GM12891 (cell line): ENCODE results near the gene MYO9A.

Experiments
- DNase-seq: peaks from one replicate; pipeline ENCODE4 v3.0.0; 2011; ENCODE audit warnings: low spot score; ENCODE audit not compliant: insufficient read length
- FAIRE-seq: peaks from 2 replicates; lab custom pipeline; 2011; peaks lifted over from hg19 to GRCh38; lab: Jason Lieb, UNC
- PAX5 ChIP-seq: IDR thresholded peaks from 2 replicates; pipeline ENCODE4 v1.6.1; 2011; ENCODE audit warnings: low read length, moderate library complexity, mild to moderate bottlenecking; ENCODE audit not compliant: insufficient read depth, severe bottlenecking
- POLR2A ChIP-seq: IDR thresholded peaks from 2 replicates; pipeline ENCODE4 v1.6.1; 2011; ENCODE audit warnings: low read depth, low read length, control low read depth
- POLR2AphosphoS5 ChIP-seq: IDR thresholded peaks from 2 replicates; pipeline ENCODE4 v1.6.1; 2011; ENCODE audit warnings: low read depth, low read length, control low read depth
- POU2F2 ChIP-seq: IDR thresholded peaks from 2 replicates; pipeline ENCODE4 v1.6.1; 2011; ENCODE audit warnings: low read depth, mild to moderate bottlenecking, control low read depth, low read length, moderate library complexity
- SPI1 ChIP-seq: IDR thresholded peaks from 2 replicates; pipeline ENCODE4 v1.6.1; 2011; ENCODE audit warnings: low read depth, low read length, control low read depth
- TAF1 ChIP-seq: IDR thresholded peaks from 2 replicates; pipeline ENCODE4 v1.6.1; 2011; ENCODE audit warnings: low read depth, low read length, control low read depth

Gene MYO9A

DNA sequence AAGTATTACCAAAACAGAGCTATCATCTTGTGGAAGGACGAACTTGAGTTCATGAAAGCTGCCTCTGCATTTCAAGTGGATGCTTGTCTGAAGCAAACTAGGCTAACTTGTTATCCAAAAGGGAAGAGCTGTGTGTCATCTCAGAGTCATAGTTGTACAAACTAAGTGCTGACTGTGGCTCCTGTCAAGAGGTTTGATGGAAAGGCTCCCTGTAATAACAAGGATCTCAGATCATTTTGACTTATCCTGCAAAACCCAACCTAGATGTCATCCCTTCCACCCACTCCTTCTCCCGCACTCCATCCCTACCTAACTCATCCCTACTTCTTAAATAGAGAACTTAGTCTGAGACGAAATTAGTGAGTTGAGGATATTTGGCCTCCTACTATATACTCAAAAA is 196.8 kb downstream of the MYO9A start:
- TF ChIP-seq PAX5: no peak
- no peak for TF ChIP-seq TAF1
- TF ChIP-seq SPI1: no peak
- no peak for TF ChIP-seq POLR2A
- no peak for TF ChIP-seq POU2F2
- no peak for TF ChIP-seq POLR2AphosphoS5
- DNase-seq: no peak
- no peak for FAIRE-seq

GRCh38 chr15:71920573-71920972 is 197.4 kb downstream of the MYO9A start:
- TF ChIP-seq PAX5 (no peak), POLR2AphosphoS5 (no peak), TAF1 (no peak), POU2F2 (no peak), POLR2A (no peak), SPI1 (no peak)
- DNase-seq (no peak), FAIRE-seq (no peak)

- TF ChIP-seq POU2F2 (no peak), TAF1 (no peak), POLR2A (no peak), SPI1 (no peak), PAX5 (no peak), POLR2AphosphoS5 (no peak)
- FAIRE-seq (no peak), DNase-seq (no peak)
Observed at GRCh38 chr15:71916834-71917233, 201.1 kb downstream of the MYO9A start.

DNA sequence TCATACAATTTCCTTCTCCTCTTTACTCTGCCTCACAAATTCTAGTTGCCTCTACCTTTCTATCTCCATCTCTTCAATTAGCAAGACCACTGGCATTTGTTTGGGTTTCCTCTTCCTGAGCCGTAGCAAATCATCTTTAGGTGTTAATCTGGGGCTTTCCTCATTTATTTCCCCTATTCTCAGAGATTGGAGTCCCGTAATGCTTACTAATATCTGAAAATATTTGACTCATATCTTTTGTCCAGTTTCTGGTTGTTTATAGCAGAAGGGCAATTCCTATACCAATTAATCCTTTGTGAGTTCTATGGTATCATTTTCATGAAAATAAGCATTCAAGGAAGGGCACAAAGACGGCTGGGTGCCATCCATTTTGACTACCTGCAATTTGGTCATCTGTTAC is 203.9 kb downstream of the MYO9A start:
- FAIRE-seq (no peak), DNase-seq (peak; percentile 5)
- TF ChIP-seq SPI1 (peak; percentile 15; the same call in 1 of the 2 replicates), PAX5 (no peak)

DNA sequence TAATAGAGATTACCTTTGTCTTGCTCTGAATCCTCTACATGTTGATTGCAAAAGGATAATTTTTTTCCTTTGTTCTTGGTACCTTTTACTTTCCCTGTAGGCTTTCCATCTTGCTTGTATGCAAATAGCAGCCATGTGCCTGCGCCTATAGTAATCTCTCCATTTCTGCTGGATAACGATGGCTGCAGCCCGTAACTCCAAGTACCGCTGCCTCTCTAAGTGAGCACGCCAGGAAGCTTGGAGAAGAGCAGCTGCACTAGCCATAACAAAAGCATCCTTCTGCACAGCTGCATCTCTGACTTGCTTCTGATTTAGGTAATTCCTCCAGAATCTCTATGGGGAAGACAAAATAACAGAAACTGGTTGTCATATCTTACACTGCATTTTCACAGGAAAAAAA is 218.3 kb downstream of the MYO9A start:
- no peak for TF ChIP-seq PAX5
- no peak for TF ChIP-seq TAF1
- TF ChIP-seq POLR2A: no peak
- TF ChIP-seq SPI1: no peak
- no peak for TF ChIP-seq POLR2AphosphoS5
- TF ChIP-seq POU2F2: no peak
- DNase-seq (no peak), FAIRE-seq (no peak)

- no peak for TF ChIP-seq POLR2AphosphoS5
- TF ChIP-seq TAF1: no peak
- TF ChIP-seq POLR2A: no peak
- no peak for TF ChIP-seq PAX5
- no peak for TF ChIP-seq SPI1
- no peak for TF ChIP-seq POU2F2
- DNase-seq (no peak), FAIRE-seq (no peak)
Observed at GRCh38 chr15:71893691-71894090, 224.3 kb downstream of the MYO9A start.

- no peak for FAIRE-seq
- TF ChIP-seq TAF1 (no peak), SPI1 (no peak), POU2F2 (no peak), POLR2A (no peak), PAX5 (no peak)
- no peak for DNase-seq
Observed at GRCh38 chr15:71892335-71892734, 225.6 kb downstream of the MYO9A start.

- TF ChIP-seq TAF1: no peak
- no peak for TF ChIP-seq POU2F2
- TF ChIP-seq POLR2A: no peak
- no peak for TF ChIP-seq POLR2AphosphoS5
- TF ChIP-seq PAX5: no peak
- no peak for TF ChIP-seq SPI1
- no peak for DNase-seq
- FAIRE-seq: no peak
Observed at GRCh38 chr15:71891026-71891425, 226.9 kb downstream of the MYO9A start.

GRCh38 chr15:71889947-71890346 is 228.0 kb downstream of the MYO9A start:
- no peak for DNase-seq
- no peak for TF ChIP-seq POLR2AphosphoS5
- FAIRE-seq: peak; percentile 23

DNA sequence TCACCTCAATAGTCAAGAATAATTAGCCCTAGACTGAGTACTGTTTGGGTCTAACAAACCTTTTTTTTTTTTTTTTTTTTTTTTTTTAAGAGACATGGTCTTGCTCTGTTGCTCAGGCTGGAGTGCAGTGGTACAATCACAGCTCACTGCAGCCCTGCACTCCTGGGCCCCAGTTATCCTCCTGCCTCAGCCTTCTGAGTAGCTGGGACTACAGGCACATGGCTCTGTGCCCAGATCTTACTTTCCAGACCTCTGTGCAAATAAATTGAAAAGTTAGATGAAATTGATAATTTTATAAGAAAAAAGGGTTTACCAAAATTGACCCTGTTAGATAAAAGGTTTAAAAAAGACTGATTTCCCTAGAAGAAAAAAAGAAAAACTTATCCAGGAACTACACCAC is 228.6 kb downstream of the MYO9A start:
- TF ChIP-seq POLR2A (no peak), SPI1 (no peak), POU2F2 (no peak), PAX5 (no peak), TAF1 (no peak), POLR2AphosphoS5 (no peak)

DNA sequence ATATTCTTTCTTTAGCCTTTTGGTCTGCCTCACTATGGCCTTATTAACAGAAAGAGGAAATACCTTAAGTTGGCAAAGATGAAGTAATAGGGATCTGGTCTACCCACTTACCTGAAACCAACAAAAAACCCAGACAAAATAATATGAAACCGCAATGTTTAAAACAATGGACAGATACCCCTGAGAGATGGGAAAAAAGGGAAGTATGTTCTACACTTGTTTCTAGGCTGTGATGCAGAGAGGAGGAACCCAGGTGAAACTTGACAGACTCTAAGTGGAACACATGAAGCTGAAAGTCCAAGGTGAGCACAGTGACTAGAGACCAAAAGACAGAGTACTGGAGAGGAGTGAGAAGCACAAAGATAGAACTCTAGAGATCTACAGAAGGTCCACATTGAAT is 229.2 kb downstream of the MYO9A start:
- DNase-seq (no peak), FAIRE-seq (peak; percentile 57)
- no peak for TF ChIP-seq POLR2AphosphoS5
- TF ChIP-seq POLR2A: no peak
- no peak for TF ChIP-seq TAF1
- TF ChIP-seq POU2F2: no peak
- 0 out of 2 replicates have a peak, but pooled peaks have one; percentile 28 for TF ChIP-seq SPI1
- TF ChIP-seq PAX5: no peak

More for the DNA sequence above, 228.6 kb downstream of the MYO9A start:
- DNase-seq (no peak), FAIRE-seq (no peak)
